GM19324 (cell line): Measurements from ENCODE around the gene LATS2.

Experiments
- ATAC-seq: cut with Tn5 transposase; IDR thresholded peaks from one replicate; pipeline ENCODE4 v1.9.1; 2021; ENCODE audit warnings: mild to moderate bottlenecking, moderate library complexity; ENCODE audit not compliant: unreplicated experiment, low FRiP score

The LATS2 gene

DNA sequence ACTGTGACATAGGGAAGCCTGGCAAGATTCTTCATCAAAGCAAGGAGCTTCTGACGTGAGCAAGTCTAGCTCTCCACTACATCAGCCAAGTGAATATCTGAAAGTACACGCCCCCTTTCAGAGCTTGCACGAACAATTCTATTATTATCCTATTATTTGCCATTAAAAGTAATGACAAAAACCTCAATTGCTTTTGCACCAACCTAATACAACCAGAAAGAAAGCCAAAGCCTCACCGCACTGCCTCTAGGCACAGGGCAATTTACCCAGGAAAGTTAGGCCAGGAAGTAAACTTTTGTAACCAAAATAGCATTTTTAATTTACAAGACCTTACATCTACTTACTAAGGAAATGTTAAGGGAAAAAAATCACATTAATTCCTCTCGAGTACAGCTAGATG lies 41.2 kb downstream of the LATS2 start:
- ATAC-seq: no peak

DNA sequence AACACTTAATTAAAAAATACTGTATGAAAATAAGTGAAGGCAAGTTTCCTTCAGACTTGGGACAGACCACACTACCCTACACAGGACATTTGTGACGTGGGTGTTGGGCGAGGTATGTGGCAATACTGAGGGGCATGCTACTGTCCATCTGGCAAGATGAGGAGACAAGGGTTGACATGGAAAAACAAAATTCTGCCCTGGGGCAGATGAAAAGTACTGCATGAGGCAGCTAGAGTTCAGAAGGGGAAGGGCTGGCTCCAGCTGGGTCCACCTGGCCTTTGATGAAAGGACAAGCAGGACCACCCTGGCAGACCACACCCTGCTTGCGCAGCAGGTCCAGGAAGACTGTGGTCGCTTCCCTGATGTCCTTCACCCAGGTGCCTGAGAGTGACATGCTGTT lies 43.2 kb downstream of the LATS2 start:
- no peak for ATAC-seq

DNA sequence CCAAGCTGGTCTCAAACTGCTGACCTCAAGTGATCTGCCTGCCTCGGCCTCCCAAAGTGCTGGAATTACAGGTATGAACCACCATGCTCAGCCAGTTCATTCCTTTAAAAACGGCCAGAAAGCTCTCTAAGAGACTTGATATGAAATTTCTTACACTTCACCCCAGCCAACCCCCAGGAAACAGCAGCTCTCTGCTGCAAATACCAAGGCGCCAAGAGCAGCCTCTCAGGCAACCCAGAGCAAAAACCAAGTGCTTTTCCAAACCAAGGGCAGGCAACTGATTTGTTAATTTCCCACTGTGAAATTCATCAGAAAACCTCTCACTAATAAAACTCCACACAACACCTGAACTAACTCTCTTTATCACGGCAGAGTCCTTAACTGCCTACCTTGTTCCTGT lies 44.9 kb downstream of the LATS2 start:
- ATAC-seq: no peak

DNA sequence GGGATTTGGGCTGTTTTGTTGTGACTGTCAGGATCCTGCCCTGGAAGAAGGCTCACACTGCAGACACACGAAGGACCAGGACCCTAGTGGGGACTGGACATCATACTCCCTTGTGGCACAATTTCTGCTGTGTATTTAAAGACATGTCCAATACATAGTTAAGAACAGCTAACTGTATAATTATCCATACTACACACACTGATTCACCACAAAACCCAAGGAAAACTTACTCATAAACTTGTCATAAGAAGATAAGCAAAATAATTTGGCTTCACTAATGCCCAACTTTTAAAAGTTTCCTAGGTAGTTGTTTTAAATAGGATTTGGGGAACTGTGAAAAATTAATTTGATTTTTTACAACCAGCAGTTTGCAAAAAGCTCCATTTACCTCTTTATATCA lies 46.1 kb downstream of the LATS2 start:
- ATAC-seq: no peak

DNA sequence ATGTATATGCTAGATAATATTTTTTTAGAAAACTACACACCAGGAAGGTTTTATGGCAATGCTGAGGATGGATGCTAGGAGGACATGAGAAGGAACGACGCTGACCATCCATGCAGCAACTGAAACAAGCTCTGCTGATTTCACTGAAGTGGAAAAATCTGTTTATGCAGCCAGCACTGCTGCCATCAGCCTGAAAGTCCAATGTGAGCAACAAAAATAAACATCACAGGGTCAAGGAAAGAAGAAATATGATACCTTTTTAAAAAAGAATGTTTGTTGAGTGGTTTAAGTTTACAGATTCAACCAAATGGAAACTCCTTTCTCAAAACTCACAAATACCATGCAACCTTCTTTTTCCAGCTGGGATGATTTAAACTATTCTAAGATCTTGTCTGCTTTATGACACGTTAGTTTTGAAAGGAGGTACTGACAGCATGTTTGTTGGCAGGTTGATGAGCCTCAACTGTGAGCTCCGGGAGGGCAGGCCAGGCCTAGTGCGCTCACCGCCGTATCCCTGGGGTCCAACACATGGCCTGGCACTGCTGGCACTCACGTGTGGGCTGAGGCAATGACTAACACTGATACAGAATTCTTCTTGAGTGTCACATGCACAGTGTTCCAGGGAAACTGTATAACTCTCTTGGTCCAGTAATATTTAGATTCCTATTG lies 46.8 kb downstream of the LATS2 start:
- no peak for ATAC-seq

DNA sequence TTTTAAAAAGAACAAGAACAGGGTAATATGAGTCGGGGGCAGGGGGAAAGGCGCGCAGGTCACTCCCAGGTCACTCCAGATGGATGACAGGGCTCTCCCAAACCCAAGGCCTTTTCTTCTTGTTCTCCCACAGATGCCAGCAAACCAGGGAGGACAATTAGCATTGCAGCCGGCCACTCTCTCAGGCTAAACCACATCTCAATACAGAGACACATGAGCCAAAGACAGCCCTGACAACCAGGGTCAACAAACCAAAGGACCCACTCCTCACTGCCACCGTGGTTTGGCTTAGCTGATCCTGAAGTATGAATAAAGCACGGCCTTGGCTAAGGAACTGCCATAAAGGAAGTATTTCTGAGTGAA lies 47.3 kb downstream of the LATS2 start:
- ATAC-seq: no peak

DNA sequence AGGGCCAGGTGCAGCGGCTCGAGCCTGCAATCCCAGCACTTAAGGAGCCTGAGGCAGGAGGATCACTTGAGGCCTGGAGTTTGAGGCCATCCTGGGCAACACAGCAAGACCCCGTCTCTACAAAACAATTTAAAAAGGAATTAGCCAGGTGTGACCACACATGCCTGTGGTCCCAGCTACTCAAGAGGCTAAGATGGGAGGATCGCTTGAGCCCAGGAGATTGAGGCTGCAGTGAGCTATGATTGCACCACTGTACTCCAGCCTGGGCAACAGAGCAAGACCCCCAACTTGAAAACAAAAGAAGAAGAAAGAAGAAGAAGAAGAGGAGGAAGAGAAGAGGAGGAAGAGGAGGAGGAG lies 47.7 kb downstream of the LATS2 start:
- ATAC-seq: no peak

DNA sequence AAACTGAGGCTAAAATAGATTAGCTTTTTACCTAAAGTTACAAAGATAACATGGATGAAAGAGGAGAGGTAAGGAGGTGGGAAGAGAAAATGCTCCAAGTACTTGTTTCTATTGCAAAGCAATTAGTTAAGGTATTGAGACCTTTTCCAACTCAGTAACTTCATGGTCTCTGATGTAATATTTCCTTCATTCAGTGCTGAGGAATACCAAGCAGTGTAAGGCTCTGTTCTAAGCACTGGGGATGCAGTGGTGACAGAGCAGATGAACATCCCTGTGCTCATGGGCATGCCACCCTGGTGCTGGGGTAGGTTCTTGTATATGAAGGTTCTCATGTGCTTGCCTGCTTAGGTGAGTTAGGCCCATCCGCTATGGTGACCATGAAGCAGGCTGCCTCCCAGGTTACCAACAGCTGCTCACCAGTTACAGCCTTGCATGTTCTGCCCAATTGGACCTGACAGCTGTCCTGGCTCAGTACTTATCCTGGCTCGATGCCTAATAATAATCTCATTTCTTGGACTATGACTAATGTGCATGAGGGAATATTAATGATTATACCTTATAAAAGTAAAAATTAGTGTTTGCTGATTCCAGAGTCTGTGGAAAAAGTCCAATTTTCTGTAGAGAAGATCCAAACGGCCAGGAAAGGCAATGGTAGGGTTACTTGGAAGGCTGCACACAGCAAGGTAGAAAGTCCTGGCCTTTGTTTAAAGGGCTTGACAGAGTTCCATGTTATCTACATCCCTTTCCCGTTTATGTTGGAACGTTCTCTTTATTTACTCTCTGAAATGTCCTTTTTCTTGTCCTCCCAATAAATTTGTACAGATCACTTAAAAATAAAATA lies 48.3 kb downstream of the LATS2 start:
- no peak for ATAC-seq

DNA sequence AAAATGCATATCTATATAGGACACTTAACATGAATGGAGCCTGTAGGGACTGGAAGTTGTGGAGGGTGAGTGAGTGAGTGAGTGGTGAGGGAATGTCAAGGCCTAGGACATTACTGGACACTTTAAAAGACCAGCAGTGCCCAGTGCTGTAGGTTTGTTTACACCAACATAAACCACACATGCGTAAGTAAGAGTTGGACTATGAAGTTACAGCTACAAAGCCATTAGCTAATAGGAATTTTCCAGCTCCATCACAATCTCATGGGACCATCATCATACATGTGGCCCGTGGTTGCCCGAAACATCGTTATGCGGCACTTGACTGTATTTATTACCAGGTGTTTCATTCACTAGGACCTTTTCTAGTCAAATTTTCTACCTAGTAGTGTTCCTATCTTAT lies 49.2 kb downstream of the LATS2 start:
- no peak for ATAC-seq

DNA sequence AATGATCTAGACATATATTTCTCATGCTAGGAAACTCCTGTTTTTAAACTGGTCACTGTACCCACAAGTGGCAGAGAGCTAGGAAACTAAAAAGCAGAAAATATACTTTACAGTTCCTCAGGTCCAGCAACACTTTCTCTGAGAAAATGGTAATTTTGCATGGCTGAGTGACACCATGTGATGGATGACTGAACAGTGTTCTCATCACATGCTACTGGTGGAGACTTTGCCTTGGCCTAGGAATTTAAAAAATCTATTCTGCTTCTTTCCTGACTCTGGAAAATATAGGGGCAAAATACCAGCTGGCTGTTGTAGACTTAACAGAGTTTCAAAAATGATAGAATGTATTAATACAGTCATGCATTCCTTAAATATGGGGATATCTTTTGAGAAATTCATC lies 50.0 kb downstream of the LATS2 start:
- ATAC-seq: no peak

DNA sequence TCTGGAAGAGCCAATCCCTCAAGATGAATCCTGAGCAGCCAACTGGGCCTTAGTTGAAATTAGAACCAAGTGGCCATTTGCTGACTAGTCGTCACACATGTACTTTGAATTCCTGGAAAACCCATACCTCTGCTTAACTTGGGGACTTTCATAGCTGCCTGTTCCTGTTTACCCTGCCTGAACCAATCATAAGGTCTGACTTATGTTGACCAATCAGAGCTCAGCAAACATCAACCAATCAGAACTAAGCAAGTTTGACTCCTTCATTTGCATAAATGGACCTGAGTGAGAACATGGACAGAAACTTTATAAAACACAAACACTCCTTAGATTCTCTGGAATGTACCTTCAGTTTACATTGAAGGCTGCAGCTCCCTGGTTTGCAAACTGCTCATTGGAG lies 50.8 kb downstream of the LATS2 start:
- no peak for ATAC-seq

DNA sequence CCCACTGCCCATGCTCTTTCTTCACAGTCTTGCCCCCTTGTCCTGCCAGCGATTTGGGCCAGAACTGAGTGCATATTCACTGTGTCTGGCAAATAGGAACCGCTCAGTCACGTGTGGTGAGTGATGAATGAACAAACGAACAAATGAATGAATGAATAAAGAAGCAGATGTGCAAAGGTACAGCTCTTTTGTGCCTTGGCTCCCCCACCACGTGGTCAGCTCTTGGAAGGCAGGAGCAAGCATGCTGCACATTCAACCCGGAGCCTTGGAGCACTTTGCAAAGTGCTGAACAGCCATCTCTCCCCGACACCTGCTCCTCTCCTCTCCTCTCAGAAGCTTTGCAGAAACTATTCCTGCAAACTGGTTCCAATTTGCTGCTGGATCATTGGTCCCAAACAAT lies 52.4 kb downstream of the LATS2 start:
- no peak for ATAC-seq

DNA sequence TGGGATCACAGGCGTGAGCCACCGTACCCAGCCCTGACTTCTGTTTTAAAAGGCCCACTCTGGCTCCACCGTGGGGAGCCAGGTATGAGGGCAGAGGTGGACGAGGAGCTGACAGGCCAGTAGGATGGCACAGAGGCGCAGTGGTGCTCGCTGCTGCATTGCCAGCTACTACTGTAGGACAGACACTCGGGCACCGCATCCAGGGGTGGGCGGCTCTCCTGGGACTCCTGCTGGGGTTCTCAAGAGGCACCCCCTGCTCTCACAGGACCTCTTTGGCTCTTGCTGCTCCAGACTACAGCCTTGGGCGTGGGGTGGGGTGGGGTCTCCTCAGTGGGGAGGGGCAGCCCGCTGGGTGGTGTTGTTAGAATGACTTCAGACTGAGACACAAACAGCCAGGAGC lies 53.4 kb downstream of the LATS2 start:
- ATAC-seq: no peak

DNA sequence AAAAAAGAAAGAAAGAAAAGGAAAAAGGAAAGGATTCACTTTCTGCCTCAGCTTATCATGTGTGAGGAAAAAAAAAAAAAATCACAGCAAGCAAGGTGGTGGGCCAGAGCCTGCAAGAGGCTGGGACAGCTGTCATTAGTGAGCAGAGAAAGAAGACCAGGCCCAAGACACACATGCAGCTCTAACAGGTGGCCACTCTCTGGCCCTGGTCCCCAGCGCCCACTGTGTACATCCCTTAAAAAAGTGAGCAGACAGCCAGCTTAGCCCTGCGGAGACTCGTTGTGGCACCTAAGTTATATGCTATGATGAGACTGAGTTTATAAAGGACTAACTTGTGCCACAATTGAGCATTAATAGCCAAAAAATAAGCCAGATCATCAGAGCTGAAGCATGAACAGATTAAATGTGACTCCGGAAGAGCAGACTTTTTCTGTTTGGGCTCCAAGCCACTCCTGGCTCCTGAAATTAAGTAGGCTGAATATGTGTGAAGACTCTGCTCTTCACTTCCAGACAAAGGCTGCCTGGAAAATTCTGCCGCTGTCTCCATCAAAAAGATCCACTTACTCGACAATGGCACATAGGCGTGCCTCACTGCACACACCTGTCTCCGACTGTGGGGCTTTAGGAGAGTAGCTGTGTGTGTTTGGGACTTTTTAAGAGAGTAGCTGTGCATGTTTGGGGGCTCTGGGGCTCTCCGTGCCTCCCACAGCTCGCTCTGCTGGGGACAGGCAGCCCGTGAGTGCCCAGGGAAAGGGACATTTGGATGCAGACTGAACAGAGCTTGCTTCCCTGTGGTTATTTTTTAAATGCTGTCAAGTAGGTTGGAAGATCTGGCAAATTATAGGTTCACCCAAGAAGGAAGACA lies 55.0 kb downstream of the LATS2 start:
- ATAC-seq: no peak

DNA sequence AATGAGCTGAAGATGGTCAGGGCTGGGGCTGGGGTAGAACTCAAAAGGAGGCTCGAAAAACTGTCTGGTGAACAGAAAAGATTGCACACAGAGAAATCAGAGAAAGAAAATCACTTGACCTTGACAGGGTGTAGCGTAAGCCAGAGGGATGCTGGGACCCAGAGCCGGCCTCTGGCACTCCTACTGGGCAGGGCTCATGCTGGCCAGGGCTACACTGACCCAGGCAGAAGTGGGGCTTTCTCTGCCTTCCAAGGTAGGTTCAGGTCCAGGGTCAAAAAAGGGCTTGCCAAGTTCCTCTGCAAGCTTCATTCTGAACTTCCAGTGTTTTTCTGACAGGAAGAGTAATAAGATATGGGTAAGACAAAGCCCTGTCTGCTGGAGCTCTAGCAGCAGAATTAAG lies 56.2 kb downstream of the LATS2 start:
- no peak for ATAC-seq

DNA sequence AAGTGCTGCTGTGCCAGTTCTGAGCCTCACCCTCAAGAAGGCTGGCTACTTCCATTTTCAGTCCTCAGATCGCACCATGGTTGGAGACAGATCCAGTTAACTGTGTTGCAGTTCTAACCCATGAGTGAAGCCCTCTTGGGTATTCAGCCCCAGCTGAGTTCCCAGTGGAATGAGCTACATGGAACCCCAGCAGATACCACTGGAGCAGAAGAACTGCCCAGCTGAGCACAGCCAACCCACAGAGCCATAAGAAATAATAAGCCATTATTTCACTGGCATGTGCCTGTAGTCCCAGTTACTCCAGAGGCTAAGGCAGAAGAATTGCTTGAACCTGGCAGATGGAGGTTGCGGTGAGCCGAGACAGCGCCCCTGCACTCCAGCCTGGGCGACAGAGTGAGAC lies 59.9 kb downstream of the LATS2 start:
- no peak for ATAC-seq

DNA sequence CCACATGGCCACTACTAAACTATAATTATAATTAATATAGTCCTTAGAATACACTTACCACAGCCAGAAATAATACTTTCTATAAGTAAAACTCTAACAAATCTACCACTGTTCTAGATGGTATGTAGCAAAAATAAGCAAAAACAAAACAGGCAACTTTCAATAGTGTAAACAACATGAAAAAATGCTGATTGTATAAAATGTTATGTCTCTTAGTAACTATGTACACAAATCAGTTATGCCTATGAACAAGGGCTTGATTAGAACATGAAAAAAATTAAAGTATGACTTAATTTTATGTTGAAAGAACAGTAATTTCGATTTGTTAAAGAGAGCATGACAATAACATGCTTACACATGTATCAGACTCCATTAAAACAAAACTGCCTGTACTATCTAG lies 60.7 kb downstream of the LATS2 start:
- ATAC-seq: no peak

DNA sequence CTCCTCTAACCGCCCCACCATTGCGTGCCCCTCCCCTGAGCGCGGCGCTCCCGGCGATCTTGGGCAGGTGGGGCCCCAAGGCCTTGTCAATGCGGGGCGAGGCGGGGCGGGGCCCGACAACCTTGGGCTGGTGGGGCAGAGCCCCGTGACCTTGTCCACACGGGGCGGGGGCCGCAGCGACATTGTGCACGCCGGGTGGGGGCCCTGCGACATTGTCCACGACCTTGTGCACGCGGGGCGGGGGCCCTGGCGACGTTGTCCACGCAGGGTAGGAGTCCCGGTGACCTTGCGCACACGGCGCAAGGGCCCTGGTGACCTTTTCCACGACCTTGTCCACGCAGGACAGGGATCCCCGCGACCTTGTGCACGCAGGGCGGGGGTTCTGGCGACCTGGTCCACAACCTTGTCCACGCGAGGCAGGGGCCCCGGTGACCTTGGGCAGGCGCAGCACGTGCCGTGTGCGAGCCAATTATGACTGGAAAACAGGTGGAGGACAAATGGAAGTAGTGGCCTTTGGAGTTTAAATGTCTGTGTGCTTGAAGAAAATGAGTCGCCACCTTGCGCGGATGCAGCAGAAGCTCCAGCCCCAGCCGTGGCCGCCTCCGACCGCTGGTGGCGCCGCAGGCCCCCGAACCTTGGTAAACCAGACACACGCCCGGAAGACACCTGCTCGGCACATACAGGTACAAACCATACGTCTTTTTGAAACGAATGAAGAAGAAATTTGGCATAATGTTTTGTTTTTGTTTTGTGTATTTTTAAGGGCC lies 62.6 kb downstream of the LATS2 start:
- no peak for ATAC-seq

DNA sequence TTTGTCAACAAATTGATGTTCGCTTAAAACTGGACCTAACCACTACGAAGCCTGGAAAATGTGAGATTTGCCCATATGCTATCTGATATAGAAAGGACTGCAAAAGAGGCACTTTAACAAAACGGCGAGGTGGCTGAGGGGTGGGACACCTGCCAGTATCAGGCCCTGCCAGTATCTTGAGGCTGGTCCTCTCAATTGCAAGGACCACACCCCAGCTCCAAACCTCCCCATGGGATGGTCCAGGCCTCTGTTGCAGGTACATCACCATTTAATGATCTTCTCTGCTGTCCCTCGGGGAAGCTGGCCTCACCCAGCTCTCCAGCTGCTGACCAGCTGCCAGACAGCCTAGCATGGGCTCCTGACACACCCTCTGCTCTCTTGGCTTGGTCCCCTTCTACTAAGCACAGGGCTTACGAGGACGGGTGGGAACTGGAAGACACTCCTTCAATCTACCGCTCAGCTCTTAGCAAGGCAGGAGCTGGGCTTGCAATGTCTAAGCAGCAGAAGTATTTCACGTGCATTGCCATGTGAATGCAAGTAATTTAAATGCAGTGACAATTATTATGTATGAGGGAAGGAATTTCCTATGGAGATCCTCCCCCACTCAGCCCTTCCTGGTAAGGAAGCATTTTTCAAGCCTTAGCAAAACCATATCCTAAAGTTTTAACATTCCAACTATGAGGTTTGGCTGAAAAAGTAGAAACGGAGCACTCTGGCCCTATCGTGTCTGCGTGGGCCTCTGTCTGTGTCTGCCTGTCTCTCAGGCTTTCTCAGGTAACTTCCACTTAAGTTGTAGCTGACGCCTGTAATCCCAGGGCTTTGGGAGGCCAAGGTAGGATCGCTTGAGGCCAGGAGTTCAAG lies 63.9 kb downstream of the LATS2 start:
- ATAC-seq: no peak
